Measurements from ENCODE around the gene CFAP97. TPM values are rescaled to one million over a fixed set of nuclear protein-coding genes. Genes with fewer than 3 reads are reported as not detected.

The CFAP97 gene
- total RNA-seq: 45.8 and 54.0 TPM in 2 replicates
- long read RNA-seq, full-length matches to known transcripts: 10 of 60 reads
- long read RNA-seq, partial matches to known transcripts: 42 of 60 reads
- long read RNA-seq, other reads (novel, unspliced or antisense): 8 of 60 reads

GRCh38 chr4:185203486-185204237 is at the start of gene CFAP97:
Gene CFAP97 (minus strand): TSS chr4:185204000. CDS start chr4:185191196, 12,804 bp downstream.
- Mint-ChIP-seq H3K27ac (ENCODE audit: unreplicated experiment) (peak within 1 kb of the TSS; percentile 94), H3K4me1 (ENCODE audit: unreplicated experiment) (peaks cover 51% of the 10 kb centered on the region), H3K36me3 (ENCODE audit: unreplicated experiment) (peaks cover 3% of the 10 kb centered on the region), H3K9me3 (ENCODE audit: unreplicated experiment) (no peaks in the 10 kb centered on the region), H3K27me3 (ENCODE audit: unreplicated experiment) (no peaks in the 10 kb centered on the region), H3K4me3 (ENCODE audit: unreplicated experiment) (peak within 1 kb of the TSS; percentile 89)
- TF ChIP-seq CTCF (IDR thresholded peaks at IDR 0.05): no peak
- DNase-seq (ENCODE audit: extremely low spot score, unreplicated experiment): peak; percentile 95

GRCh38 chr4:185249105-185249504 is 45.3 kb upstream of the CFAP97 start:
- H3K4me3 Mint-ChIP-seq (ENCODE audit: unreplicated experiment): no peak overlapping the region
- H3K27ac Mint-ChIP-seq (ENCODE audit: unreplicated experiment): no peak overlapping the region
- no peaks in the 10 kb centered on the region for H3K27me3 Mint-ChIP-seq (ENCODE audit: unreplicated experiment)
- TF ChIP-seq CTCF (IDR thresholded peaks at IDR 0.05): no peak
- DNase-seq (ENCODE audit: extremely low spot score, unreplicated experiment): no peak
- H3K36me3 Mint-ChIP-seq (ENCODE audit: unreplicated experiment): peaks cover 28% of the 10 kb centered on the region
- H3K4me1 Mint-ChIP-seq (ENCODE audit: unreplicated experiment): peaks cover 59% of the 10 kb centered on the region
- H3K9me3 Mint-ChIP-seq (ENCODE audit: unreplicated experiment): no peaks in the 10 kb centered on the region

- no peaks in the 10 kb centered on the region for H3K9me3 Mint-ChIP-seq (ENCODE audit: unreplicated experiment)
- no peaks in the 10 kb centered on the region for H3K27me3 Mint-ChIP-seq (ENCODE audit: unreplicated experiment)
- TF ChIP-seq CTCF (IDR thresholded peaks at IDR 0.05): no peak
- peak overlapping the region; percentile 1 for H3K27ac Mint-ChIP-seq (ENCODE audit: unreplicated experiment)
- H3K36me3 Mint-ChIP-seq (ENCODE audit: unreplicated experiment): peaks cover 25% of the 10 kb centered on the region
- peaks cover 60% of the 10 kb centered on the region for H3K4me1 Mint-ChIP-seq (ENCODE audit: unreplicated experiment)
- no peak for DNase-seq (ENCODE audit: extremely low spot score, unreplicated experiment)
- H3K4me3 Mint-ChIP-seq (ENCODE audit: unreplicated experiment): no peak overlapping the region
Measured at GRCh38 chr4:185248393-185249039, 44.7 kb upstream of the CFAP97 start.

GRCh38 chr4:185247151-185247550 is 43.4 kb upstream of the CFAP97 start:
- Mint-ChIP-seq H3K4me3 (ENCODE audit: unreplicated experiment) (no peak overlapping the region), H3K27ac (ENCODE audit: unreplicated experiment) (peak overlapping the region; percentile 84), H3K27me3 (ENCODE audit: unreplicated experiment) (no peaks in the 10 kb centered on the region), H3K4me1 (ENCODE audit: unreplicated experiment) (peaks cover 71% of the 10 kb centered on the region), H3K36me3 (ENCODE audit: unreplicated experiment) (peaks cover 25% of the 10 kb centered on the region), H3K9me3 (ENCODE audit: unreplicated experiment) (no peaks in the 10 kb centered on the region)
- no peak for TF ChIP-seq CTCF (IDR thresholded peaks at IDR 0.05)
- DNase-seq (ENCODE audit: extremely low spot score, unreplicated experiment): no peak

GRCh38 chr4:185246453-185246852 is 42.7 kb upstream of the CFAP97 start:
- H3K4me1 Mint-ChIP-seq (ENCODE audit: unreplicated experiment): peaks cover 72% of the 10 kb centered on the region
- H3K36me3 Mint-ChIP-seq (ENCODE audit: unreplicated experiment): peaks cover 29% of the 10 kb centered on the region
- TF ChIP-seq CTCF (IDR thresholded peaks at IDR 0.05): no peak
- peak overlapping the region; percentile 3 for H3K4me3 Mint-ChIP-seq (ENCODE audit: unreplicated experiment)
- no peaks in the 10 kb centered on the region for H3K27me3 Mint-ChIP-seq (ENCODE audit: unreplicated experiment)
- H3K27ac Mint-ChIP-seq (ENCODE audit: unreplicated experiment): peak overlapping the region; percentile 84
- H3K9me3 Mint-ChIP-seq (ENCODE audit: unreplicated experiment): no peaks in the 10 kb centered on the region
- DNase-seq (ENCODE audit: extremely low spot score, unreplicated experiment): no peak

Measured in osteocyte (in vitro differentiated cells).